HepG2 (cell line): Measurements from ENCODE around the gene FAM53C. TPM values are rescaled to one million over a fixed set of nuclear protein-coding genes. Genes with fewer than 3 reads are reported as not detected.

Source experiments
- DPF2 ChIP-seq: sonication (generic); formaldehyde crosslinking; IDR thresholded peaks from 2 replicates; pipeline ENCODE4 v1.4.0; 2020; ENCODE audit warnings: mild to moderate bottlenecking, low read depth, missing genetic modification reagents, borderline replicate concordance
- HNRNPH1 ChIP-seq: fragments of 200-400 bp; formaldehyde crosslinking; optimal IDR thresholded peaks from 2 replicates; pipeline ENCODE3; 2017; ENCODE audit warnings: mild to moderate bottlenecking, low read depth, low read length
- IRF2 ChIP-seq: IDR thresholded peaks from 2 replicates; pipeline ENCODE4 v1.6.1; 2018; ENCODE audit warnings: missing genetic modification reagents, missing compliant biosample characterization
- MXD4 ChIP-seq: IDR thresholded peaks from 2 replicates; pipeline ENCODE4 v1.6.1; 2016; ENCODE audit warnings: mild to moderate bottlenecking, missing biosample characterization, missing genetic modification reagents
- NR2F6 ChIP-seq, 2 experiments: IDR thresholded peaks; 2 replicates each; pipeline ENCODE4 v1.6.1; 2016; ENCODE audit warnings: antibody characterized with exemption in 1 of 2, mild to moderate bottlenecking in 1 of 2
- PAX8 ChIP-seq: sonication (generic); formaldehyde crosslinking; IDR thresholded peaks from 2 replicates; pipeline ENCODE4 v1.8.0; 2022; ENCODE audit warnings: mild to moderate bottlenecking, missing genetic modification reagents, borderline replicate concordance
- SMAD9 ChIP-seq: sonication (generic); formaldehyde crosslinking; IDR thresholded peaks from 2 replicates; pipeline ENCODE4 v1.5.1; 2020; ENCODE audit warnings: mild to moderate bottlenecking, missing genetic modification reagents
- TSC22D2 ChIP-seq: sonication (generic); formaldehyde crosslinking; IDR thresholded peaks from 2 replicates; pipeline ENCODE4 v1.5.1; 2020; ENCODE audit warnings: missing genetic modification reagents, mild to moderate bottlenecking, borderline replicate concordance
- ZNF160 ChIP-seq: sonication (generic); formaldehyde crosslinking; IDR thresholded peaks from 2 replicates; pipeline ENCODE4 v1.8.0; 2022; ENCODE audit warnings: mild to moderate bottlenecking, inconsistent platforms, missing genetic modification reagents
- ZNF556 ChIP-seq: sonication (generic); formaldehyde crosslinking; IDR thresholded peaks from 2 replicates; pipeline ENCODE4 v1.4.0; 2020; ENCODE audit warnings: mild to moderate bottlenecking, missing genetic modification reagents, borderline replicate concordance
- polyA plus RNA-seq, 8 experiments: library from polyadenylated mRNA; depleted of rRNA in 3 of 8; stranded (reverse) in 7 of 8; unstranded in 1 of 8; fragments of >200 nt; fragmentation: Illumina TruSeq in 4 of 8; extraction: Trizol in 4 of 8; gene quantifications; 2 replicates each; pipeline versions ENCODE4 v1.2.1 to v1.2.3, GENCODE V29; 2011 to 2016; ENCODE audit warnings: low read depth in 4 of 8, missing spikeins in 1 of 8, mixed read lengths in 1 of 8; ENCODE audit not compliant: insufficient read depth in 1 of 8
- total RNA-seq, 5 experiments: library from RNA; depleted of rRNA; stranded (reverse); fragments of >200 nt; fragmentation: Illumina TruSeq; extraction: Trizol; gene quantifications; 2 replicates each; pipeline ENCODE4 v1.2.3, GENCODE V29; 2016; ENCODE audit warnings: low read depth in 1 of 5
- TF ChIP-seq, protein P1 (sequence below): sonication (generic); formaldehyde crosslinking; IDR thresholded peaks from 2 replicates; pipeline ENCODE4 v1.4.0; 2020; ENCODE audit warnings: mild to moderate bottlenecking, missing genetic modification reagents
- TF ChIP-seq, protein P2 (sequence below): sonication (generic); formaldehyde crosslinking; IDR thresholded peaks from 2 replicates; pipeline ENCODE4 v1.9.0; 2021; ENCODE audit warnings: mild to moderate bottlenecking, missing genetic modification reagents

FAM53C gene
- total and polyA plus RNA-seq, 2 of the 13 experiments (the other 11 are each of a cell fraction or from before 2014, with no cell fraction given), result 26.9 to 30.1 TPM

DNA sequence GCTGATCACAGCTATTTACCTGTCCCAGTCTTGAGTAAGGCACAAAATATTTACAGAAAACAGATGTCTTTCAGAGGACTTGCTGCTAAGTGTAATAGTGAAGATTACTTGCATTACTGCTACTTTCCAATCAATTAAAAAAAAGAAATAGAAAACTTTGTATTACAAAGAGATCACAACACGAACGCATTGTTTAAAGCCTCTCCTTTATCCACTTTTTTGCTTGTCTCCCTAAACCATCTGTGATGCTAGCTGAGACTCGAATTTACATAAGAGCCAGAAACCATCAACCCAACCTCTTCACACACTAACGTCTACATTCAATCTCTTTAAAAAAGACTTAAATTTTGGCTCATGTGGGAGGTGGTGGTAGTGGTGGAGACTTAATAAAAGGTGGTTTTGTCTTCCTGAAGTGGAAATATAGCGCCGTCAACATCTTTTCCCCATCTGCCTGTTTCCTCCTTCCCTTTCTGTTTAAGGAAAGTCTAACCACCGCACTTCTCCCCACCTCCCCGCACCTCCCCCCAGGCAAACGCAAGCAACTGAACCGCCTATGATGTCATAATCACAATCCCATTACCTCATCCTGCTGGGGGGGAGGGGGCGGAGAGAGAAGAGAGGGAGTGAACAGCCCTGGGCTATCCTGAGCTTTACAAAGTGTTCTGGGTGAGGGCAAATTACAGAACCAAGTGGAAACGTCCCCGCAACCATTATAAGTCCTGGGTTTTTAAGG lies 948 bp upstream of the FAM53C start (continued):
- TF ChIP-seq NR2F6 (IDR thresholded peaks at IDR 0.05) (no peak), NR2F6 (CRISPR knock-in tag; IDR thresholded peaks at IDR 0.05) (no peak), HNRNPH1 (no peak), MXD4 (CRISPR knock-in tag) (no peak), IRF2 (no peak), ZNF160 (CRISPR knock-in tag) (no peak), ZNF556 (CRISPR knock-in tag) (no peak), PAX8 (no peak), TSC22D2 (CRISPR knock-in tag) (no peak), DPF2 (CRISPR knock-in tag) (no peak), SMAD9 (no peak)
- TF ChIP-seq, protein P1, sequence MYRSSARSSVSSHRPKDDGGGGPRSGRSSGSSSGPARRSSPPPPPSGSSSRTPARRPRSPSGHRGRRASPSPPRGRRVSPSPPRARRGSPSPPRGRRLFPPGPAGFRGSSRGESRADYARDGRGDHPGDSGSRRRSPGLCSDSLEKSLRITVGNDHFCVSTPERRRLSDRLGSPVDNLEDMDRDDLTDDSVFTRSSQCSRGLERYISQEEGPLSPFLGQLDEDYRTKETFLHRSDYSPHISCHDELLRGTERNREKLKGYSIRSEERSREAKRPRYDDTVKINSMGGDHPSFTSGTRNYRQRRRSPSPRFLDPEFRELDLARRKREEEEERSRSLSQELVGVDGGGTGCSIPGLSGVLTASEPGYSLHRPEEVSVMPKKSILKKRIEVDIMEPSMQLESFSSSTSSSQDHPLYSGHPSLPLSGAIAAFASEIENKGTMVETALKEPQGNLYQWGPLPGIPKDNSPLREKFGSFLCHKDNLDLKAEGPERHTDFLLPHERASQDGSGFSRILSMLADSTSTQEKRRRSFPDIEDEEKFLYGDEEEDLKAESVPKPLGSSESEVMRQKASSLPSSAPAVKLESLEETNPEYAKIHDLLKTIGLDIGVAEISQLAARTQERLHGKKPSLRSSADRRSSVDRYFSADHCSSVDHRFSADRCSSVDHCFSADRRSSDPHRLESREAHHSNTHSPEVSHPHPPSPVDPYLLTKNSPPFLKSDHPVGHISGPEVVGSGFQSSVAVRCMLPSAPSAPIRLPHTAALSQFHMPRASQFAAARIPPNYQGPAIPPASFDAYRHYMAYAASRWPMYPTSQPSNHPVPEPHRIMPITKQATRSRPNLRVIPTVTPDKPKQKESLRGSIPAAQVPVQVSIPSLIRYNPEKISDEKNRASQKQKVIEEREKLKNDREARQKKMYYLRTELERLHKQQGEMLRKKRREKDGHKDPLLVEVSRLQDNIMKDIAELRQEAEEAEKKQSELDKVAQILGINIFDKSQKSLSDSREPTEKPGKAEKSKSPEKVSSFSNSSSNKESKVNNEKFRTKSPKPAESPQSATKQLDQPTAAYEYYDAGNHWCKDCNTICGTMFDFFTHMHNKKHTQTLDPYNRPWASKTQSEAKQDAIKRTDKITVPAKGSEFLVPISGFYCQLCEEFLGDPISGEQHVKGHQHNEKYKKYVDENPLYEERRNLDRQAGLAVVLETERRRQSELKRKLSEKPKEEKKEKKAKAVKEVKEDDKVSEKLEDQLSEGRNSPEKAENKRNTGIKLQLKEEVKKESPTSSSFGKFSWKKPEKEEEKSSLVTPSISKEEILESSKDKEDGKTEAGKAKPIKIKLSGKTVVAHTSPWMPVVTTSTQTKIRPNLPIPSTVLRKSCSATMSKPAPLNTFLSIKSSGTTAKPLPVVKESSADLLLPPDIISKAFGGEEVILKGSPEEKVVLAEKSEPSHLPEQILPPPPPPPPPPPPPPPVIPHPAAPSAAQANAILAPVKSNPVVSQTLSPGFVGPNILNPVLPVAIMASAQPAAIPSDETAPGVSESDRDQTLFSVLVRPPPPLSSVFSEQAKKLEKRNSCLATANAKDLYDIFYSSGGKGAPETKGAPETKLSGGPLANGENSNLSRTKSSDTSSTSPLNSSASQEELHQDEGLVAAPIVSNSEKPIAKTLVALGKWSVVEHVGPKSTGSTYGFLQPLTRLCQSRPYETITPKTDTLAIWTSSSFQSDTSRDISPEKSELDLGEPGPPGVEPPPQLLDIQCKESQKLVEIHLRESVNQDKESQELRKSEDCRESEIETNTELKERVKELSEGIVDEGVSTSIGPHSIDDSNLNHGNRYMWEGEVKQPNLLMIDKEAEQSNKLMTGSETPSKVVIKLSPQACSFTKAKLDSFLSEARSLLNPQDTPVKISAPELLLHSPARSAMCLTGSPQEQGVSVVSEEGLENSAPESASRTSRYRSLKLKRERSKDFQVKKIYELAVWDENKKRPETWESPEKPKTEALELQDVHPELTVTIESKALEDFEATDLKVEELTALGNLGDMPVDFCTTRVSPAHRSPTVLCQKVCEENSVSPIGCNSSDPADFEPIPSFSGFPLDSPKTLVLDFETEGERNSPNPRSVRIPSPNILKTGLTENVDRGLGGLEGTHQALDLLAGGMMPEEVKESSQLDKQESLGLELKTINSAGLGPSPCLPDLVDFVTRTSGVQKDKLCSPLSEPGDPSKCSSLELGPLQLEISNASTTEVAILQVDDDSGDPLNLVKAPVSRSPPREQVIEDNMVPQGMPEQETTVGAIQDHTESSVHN (CRISPR knock-in tag), result no peak
- TF ChIP-seq, protein P2, sequence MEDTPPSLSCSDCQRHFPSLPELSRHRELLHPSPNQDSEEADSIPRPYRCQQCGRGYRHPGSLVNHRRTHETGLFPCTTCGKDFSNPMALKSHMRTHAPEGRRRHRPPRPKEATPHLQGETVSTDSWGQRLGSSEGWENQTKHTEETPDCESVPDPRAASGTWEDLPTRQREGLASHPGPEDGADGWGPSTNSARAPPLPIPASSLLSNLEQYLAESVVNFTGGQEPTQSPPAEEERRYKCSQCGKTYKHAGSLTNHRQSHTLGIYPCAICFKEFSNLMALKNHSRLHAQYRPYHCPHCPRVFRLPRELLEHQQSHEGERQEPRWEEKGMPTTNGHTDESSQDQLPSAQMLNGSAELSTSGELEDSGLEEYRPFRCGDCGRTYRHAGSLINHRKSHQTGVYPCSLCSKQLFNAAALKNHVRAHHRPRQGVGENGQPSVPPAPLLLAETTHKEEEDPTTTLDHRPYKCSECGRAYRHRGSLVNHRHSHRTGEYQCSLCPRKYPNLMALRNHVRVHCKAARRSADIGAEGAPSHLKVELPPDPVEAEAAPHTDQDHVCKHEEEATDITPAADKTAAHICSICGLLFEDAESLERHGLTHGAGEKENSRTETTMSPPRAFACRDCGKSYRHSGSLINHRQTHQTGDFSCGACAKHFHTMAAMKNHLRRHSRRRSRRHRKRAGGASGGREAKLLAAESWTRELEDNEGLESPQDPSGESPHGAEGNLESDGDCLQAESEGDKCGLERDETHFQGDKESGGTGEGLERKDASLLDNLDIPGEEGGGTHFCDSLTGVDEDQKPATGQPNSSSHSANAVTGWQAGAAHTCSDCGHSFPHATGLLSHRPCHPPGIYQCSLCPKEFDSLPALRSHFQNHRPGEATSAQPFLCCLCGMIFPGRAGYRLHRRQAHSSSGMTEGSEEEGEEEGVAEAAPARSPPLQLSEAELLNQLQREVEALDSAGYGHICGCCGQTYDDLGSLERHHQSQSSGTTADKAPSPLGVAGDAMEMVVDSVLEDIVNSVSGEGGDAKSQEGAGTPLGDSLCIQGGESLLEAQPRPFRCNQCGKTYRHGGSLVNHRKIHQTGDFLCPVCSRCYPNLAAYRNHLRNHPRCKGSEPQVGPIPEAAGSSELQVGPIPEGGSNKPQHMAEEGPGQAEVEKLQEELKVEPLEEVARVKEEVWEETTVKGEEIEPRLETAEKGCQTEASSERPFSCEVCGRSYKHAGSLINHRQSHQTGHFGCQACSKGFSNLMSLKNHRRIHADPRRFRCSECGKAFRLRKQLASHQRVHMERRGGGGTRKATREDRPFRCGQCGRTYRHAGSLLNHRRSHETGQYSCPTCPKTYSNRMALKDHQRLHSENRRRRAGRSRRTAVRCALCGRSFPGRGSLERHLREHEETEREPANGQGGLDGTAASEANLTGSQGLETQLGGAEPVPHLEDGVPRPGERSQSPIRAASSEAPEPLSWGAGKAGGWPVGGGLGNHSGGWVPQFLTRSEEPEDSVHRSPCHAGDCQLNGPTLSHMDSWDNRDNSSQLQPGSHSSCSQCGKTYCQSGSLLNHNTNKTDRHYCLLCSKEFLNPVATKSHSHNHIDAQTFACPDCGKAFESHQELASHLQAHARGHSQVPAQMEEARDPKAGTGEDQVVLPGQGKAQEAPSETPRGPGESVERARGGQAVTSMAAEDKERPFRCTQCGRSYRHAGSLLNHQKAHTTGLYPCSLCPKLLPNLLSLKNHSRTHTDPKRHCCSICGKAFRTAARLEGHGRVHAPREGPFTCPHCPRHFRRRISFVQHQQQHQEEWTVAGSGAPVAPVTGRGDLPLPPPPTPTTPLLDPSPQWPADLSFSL, result no peak
